ENCODE measurements around the gene SORCS2. TPM values are rescaled to one million over a fixed set of nuclear protein-coding genes. Genes with fewer than 3 reads are reported as not detected.

Gene SORCS2
- total RNA-seq, 2 experiments from 2014 or later, result 0.03 TPM; not detected in 1

DNA sequence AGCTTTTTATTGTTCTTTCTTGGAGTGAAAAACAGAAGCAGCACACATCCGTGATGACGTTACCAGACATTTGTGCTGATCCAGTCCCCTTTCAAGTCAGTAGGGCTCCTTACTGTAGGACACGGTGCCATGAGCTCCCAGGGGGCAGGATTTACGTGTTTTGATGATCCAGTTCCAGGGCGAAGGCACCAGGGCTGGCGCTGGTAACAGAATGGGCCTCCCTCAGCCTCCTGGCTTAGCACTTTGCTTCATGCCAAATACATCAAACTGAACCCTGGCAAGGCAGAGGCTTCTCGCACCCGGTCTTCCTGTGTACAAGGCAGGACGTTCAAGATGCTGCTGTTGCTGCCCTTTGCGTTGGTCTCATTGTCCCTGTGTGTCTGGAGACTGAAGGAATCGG lies 309.0 kb downstream of the SORCS2 start:
- Histone ChIP-seq H3K4me2 (ENCODE audit: low read length) (no peak overlapping the region), H3K9me2 (ENCODE audit: insufficient read depth, low read length) (no peaks in the 10 kb centered on the region), H3K9me3 (ENCODE audit: low read length) (no peaks in the 10 kb centered on the region), H2AFZ (ENCODE audit: low read length) (no peak overlapping the region), H4K20me1 (ENCODE audit: insufficient read depth, low read length) (no peaks in the 10 kb centered on the region), H3K27ac (ENCODE audit: low read depth, low read length, poor library complexity, severe bottlenecking) (no peak overlapping the region), H3K4me1 (ENCODE audit: insufficient read depth, low read length, poor library complexity, severe bottlenecking) (no peaks in the 10 kb centered on the region), H3K79me2 (ENCODE audit: insufficient read depth, low read depth, low read length) (no peaks in the 10 kb centered on the region), H3K36me3 (ENCODE audit: insufficient read depth, low read length) (no peaks in the 10 kb centered on the region), H3K4me3 (ENCODE audit: low read depth, low read length, poor library complexity, severe bottlenecking) (no peak overlapping the region)
- intact Hi-C loops (cut with micrococcal nuclease; ENCODE audit: unreplicated experiment), result no loop called here
- CTCF ChIA-PET (ENCODE audit: unreplicated experiment), result no interaction called here
- no peak for DNase-seq (ENCODE audit: low spot score)
- TF ChIP-seq, protein P1, sequence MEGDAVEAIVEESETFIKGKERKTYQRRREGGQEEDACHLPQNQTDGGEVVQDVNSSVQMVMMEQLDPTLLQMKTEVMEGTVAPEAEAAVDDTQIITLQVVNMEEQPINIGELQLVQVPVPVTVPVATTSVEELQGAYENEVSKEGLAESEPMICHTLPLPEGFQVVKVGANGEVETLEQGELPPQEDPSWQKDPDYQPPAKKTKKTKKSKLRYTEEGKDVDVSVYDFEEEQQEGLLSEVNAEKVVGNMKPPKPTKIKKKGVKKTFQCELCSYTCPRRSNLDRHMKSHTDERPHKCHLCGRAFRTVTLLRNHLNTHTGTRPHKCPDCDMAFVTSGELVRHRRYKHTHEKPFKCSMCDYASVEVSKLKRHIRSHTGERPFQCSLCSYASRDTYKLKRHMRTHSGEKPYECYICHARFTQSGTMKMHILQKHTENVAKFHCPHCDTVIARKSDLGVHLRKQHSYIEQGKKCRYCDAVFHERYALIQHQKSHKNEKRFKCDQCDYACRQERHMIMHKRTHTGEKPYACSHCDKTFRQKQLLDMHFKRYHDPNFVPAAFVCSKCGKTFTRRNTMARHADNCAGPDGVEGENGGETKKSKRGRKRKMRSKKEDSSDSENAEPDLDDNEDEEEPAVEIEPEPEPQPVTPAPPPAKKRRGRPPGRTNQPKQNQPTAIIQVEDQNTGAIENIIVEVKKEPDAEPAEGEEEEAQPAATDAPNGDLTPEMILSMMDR (conservative IDR thresholded peaks at IDR 0.05; ENCODE audit: low read length), result no peak
- TF ChIP-seq EZH2phosphoT487 (IDR thresholded peaks at IDR 0.05; ENCODE audit: borderline replicate concordance, low read depth, low read length), result no peak
- no TSS peak for BruUV-seq (replicated peaks)
- POLR2A ChIA-PET, result no interaction called here

DNA sequence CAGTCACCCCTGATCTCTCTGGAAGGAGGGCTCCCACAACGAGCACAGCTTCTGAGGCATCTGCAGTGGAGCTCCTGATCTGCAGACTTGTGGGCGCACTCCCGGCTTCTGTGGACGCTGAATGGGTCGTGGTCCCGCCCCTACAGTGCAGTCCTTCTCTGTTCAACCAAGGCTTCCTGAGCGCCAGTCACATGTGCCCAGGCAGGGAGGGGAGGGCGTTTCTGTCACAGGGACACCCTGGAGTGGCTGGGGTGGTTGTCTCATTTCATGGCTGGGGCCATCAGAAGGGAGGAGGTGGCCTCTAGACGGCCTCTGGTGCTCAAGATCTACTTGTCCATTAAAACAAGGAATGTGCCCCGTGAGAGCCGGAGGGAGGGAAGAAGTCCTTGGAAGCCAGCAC lies 309.5 kb downstream of the SORCS2 start:
- Histone ChIP-seq H3K4me1 (ENCODE audit: insufficient read depth, low read length, poor library complexity, severe bottlenecking) (no peaks in the 10 kb centered on the region), H3K9me3 (ENCODE audit: low read length) (no peaks in the 10 kb centered on the region), H3K9me2 (ENCODE audit: insufficient read depth, low read length) (no peaks in the 10 kb centered on the region), H2AFZ (ENCODE audit: low read length) (no peak overlapping the region), H3K27ac (ENCODE audit: low read depth, low read length, poor library complexity, severe bottlenecking) (no peak overlapping the region), H4K20me1 (ENCODE audit: insufficient read depth, low read length) (no peaks in the 10 kb centered on the region), H3K4me2 (ENCODE audit: low read length) (no peak overlapping the region), H3K36me3 (ENCODE audit: insufficient read depth, low read length) (no peaks in the 10 kb centered on the region), H3K4me3 (ENCODE audit: low read depth, low read length, poor library complexity, severe bottlenecking) (no peak overlapping the region), H3K79me2 (ENCODE audit: insufficient read depth, low read depth, low read length) (no peaks in the 10 kb centered on the region)
- ChIA-PET CTCF (ENCODE audit: unreplicated experiment) (no interaction called here), POLR2A (no interaction called here)
- TF ChIP-seq EZH2phosphoT487 (IDR thresholded peaks at IDR 0.05; ENCODE audit: borderline replicate concordance, low read depth, low read length), result no peak
- TF ChIP-seq, protein P1 (conservative IDR thresholded peaks at IDR 0.05; ENCODE audit: low read length), result no peak
- no TSS peak for BruUV-seq (replicated peaks)
- no peak for DNase-seq (ENCODE audit: low spot score)
- intact Hi-C loops (cut with micrococcal nuclease; ENCODE audit: unreplicated experiment), result no loop called here

DNA sequence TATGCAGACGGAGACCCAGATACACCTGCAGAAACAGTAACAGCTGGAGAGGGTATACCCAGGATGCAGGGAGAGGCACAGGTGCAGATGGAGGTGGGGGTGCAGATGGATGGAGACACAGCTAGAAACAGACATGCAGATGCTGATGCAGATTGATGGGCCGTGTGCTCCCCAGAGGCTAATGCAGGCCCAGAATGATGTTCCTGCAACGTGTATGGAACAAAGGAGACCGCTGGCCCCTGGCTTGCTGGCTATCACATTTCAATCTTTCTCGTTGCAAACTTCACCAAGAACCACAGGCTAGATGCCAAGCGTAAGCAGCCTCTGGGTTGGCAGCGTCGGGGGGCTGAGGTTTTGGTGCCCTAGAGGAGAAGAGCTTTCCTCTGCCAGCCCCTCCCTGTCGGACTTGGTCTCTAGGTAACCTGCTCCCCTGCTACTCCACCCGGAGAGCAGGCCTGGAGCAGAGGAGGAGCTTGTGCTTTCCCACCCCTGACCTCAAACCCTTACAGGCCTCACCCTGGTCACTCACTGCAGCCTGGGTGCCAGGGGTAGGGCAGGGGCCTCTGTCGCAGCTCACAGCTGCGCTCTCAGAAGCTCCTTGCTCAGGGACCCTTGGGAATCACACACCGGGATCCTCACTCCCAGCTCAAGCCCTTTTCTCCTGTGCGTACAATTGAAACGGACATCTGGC lies 311.4 kb downstream of the SORCS2 start:
- intact Hi-C loops (cut with micrococcal nuclease; ENCODE audit: unreplicated experiment), result no loop called here
- Histone ChIP-seq H2AFZ (ENCODE audit: low read length) (no peak overlapping the region), H4K20me1 (ENCODE audit: insufficient read depth, low read length) (no peaks in the 10 kb centered on the region), H3K36me3 (ENCODE audit: insufficient read depth, low read length) (no peaks in the 10 kb centered on the region), H3K27ac (ENCODE audit: low read depth, low read length, poor library complexity, severe bottlenecking) (no peak overlapping the region), H3K9me3 (ENCODE audit: low read length) (no peaks in the 10 kb centered on the region), H3K79me2 (ENCODE audit: insufficient read depth, low read depth, low read length) (no peaks in the 10 kb centered on the region), H3K9me2 (ENCODE audit: insufficient read depth, low read length) (no peaks in the 10 kb centered on the region), H3K4me3 (ENCODE audit: low read depth, low read length, poor library complexity, severe bottlenecking) (no peak overlapping the region), H3K4me1 (ENCODE audit: insufficient read depth, low read length, poor library complexity, severe bottlenecking) (peaks cover 3% of the 10 kb centered on the region), H3K4me2 (ENCODE audit: low read length) (no peak overlapping the region)
- CTCF ChIA-PET (ENCODE audit: unreplicated experiment), result no interaction called here
- DNase-seq (ENCODE audit: low spot score), result no peak
- POLR2A ChIA-PET, result no interaction called here
- no peak for TF ChIP-seq EZH2phosphoT487 (IDR thresholded peaks at IDR 0.05; ENCODE audit: borderline replicate concordance, low read depth, low read length)
- TF ChIP-seq, protein P1 (conservative IDR thresholded peaks at IDR 0.05; ENCODE audit: low read length), result no peak
- no TSS peak for BruUV-seq (replicated peaks)

Measured in OCI-LY7 (cell line).